Activated CD8-positive, alpha-beta memory T cell treated with anti-CD3 and anti-CD28 coated beads, Interleukin-2, amount 50 U/mL, for 24 hours (primary cell): ENCODE results near the gene YEATS4.

Source experiments
- DNase-seq: peaks from one replicate; pipeline ENCODE4 v3.0.0-alpha.2; 2020; ENCODE audit errors: extremely low read depth

YEATS4 gene

GRCh38 chr12:69392179-69392928, 32.8 kb downstream of the YEATS4 start:
- DNase-seq: no peak

DNA sequence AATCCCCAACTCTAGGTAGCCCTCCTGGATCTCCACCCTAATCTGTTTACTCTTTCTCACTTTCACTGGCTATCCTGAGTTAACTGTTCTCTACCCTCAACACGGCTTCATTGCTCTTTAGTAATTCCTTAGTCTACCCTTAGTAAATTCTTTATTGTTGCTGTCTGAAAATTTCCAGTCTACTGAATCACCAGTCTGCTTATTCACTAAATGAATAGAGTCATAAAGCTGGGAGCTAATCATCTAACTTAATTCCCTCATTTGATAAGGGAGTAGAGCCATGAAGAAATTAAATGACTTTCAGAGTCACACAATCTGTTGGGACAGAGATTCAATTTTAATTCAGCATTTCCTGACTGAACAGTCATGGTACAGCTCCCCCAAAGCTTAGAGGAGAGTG, 36.5 kb downstream of the YEATS4 start:
- DNase-seq: no peak

DNA sequence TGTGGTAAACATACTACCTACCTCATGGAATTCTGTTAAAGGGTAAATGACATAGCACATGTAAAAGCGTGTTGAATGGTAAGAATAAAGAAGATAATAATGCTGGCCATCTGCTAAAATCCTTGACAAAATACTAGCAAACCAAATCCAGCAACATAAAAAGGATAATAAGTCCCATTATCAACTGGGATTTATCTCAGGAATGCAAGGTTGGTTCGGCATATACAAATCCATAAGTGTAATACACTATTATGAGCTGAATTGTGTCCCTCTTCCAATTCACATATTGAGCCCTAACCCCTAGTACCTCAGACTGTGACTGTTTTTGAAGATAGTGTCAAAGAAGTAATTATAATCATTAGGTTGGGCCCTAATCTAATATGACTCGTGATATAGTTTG, 37.4 kb downstream of the YEATS4 start:
- DNase-seq: no peak

DNA sequence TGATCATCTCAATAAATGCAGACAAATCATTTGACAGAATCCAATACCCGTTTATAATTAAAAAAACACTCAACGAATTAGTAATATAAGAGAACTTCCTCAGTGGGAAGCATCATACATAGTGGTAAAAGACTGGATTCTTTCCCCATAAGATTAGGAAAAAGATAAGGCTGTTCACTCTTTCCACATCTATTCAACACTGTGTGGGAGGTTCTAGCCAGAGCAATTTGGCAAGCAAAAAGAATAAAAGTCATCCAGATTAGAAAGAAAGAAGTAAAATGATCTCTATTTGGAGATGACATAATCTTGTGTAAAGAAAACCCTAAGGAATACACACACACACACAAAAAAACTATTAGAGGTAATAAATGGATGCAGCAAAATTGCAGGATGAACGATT, 38.4 kb downstream of the YEATS4 start:
- no peak for DNase-seq

GRCh38 chr12:69401940-69402339, 42.4 kb downstream of the YEATS4 start:
- no peak for DNase-seq

DNA sequence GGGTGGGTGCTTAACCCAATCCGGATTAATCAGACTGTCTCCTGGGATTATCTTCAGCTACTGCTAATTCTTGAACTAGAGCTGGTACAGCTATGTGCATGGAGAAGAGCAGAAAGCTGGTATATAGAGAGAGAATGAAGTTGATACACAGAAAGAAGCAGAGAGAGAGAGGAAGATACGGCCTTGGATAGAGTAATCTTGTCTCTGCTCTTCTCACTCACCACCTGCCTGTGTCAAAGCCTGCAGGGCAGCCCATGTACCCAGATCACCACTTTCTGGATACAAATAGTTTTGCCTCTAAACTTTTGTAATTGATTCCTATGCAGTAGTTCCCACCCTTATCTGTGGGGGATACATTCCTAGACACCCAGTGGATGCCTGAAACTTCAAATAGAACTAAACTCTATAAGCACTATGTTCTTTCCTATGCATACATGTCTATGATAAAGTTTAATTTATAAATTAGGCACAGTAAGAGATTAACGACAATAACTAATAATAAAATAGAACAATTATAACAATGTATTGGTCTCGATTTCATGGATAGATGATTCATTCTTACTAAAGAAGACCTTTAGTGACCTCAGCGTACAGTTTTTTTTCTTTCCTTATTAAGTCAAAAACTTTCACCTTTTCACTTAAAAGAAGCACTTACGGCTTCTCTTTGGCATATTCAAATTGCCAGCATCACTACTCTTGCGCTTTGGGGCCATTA, 45.5 kb downstream of the YEATS4 start:
- no peak for DNase-seq

- DNase-seq: no peak
Measured at GRCh38 chr12:69405566-69405865, 46.0 kb downstream of the YEATS4 start.

DNA sequence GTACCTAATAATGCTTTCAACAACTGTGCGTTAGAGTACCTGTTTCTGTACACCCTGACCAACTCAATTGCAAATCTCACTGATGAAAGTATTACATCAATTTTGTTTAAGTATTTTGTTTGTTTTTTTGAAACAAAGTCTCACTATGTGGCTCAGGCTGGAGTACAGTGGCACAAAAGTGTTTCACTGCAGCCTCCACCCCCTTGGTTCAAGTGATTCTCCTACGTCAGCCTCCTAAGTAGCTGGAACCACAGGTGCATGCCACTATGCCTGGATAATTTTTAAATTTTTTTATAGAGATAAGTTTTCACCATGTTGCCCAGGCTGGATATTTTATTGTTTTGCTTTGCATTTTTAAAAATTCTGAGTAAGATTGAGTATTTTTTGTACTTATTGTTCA, 46.7 kb downstream of the YEATS4 start:
- DNase-seq: no peak

GRCh38 chr12:69410571-69410970, 51.0 kb downstream of the YEATS4 start:
- DNase-seq: no peak

DNA sequence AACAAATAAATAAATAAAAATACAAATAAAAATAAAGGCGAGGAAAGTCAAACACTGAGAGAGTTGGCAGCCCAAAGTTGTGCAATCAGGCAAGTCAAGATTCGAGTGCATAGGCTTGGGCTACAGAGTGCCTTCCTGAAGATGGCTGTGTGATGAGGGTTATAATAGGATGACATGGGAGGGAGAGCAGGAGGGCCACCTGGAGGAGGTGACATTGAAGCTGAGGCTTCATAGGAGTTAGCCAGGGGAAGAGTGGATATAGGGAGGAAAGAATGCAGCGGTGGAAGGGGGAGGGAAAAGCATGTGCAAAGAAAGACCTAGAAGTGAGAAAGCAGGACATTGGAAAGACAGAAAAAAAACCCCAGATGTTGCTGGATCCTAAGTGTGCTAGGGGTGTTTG, 53.1 kb downstream of the YEATS4 start:
- DNase-seq: no peak

GRCh38 chr12:69415471-69416275, 56.1 kb downstream of the YEATS4 start:
- DNase-seq: no peak

- DNase-seq: no peak
Measured at GRCh38 chr12:69417231-69417630, 57.7 kb downstream of the YEATS4 start.

GRCh38 chr12:69417741-69418167, 58.2 kb downstream of the YEATS4 start:
- no peak for DNase-seq

- DNase-seq: no peak
Measured at GRCh38 chr12:69419701-69420100, 60.2 kb downstream of the YEATS4 start.

DNA sequence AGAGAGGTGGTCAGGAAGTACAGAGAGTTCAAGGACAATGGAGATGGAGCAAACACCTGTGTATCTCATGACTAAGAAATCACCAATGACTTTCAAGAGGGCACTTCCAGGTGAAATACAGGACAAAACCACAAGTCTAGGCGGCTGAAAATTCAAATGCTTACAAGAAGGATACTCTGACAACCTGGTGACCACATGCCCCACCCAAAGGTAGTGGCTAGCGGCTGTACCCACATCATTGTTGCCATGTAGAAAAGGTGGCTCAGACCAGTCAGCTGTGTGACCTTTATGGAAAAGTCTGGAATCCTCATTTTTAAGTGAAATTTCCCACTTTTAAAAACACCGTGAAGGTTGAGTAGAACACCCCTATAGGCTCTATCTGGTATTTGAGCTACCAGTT, 62.0 kb downstream of the YEATS4 start:
- DNase-seq: no peak

DNA sequence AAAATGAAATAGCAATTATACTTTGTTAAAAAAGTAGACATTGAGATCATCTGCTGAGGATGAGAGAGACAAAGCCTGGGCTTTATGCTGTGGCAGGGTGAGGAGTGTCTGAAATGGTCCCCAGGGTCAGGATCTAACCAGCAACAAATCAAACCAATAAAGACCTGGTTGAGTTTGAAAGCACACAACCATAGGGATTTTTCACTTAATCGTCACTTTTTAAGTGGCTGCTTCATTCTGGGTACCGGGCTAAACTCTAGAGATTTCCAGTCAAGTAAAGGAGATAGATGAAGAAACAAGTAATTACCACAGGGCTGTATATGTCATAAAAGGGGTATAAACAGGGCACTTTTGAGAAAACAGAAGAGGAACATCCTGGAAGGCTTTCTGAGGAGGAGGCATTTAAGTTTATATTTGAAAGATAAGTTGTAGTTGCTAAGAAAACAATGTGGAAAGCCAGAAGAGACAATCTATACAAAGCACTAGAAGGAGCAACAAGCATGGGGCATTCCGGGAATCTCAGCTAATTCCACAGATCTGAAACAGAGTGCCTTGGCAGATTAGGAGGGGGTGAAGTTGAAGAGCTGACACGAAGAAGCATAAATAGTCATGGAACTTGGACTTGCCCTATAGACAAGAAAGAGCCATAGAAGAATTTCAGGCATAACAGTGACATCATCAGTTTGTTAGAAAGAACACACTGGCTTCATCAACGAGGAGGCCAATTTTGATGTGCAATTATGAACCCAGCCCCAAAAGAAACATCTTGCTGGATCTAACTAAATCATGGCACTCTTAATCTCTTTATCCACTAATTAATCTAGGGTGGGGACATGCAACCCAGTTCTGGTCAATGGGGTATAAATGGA, 63.7 kb downstream of the YEATS4 start:
- DNase-seq: no peak

- DNase-seq: no peak
Measured at GRCh38 chr12:69425417-69425816, 65.9 kb downstream of the YEATS4 start.

DNA sequence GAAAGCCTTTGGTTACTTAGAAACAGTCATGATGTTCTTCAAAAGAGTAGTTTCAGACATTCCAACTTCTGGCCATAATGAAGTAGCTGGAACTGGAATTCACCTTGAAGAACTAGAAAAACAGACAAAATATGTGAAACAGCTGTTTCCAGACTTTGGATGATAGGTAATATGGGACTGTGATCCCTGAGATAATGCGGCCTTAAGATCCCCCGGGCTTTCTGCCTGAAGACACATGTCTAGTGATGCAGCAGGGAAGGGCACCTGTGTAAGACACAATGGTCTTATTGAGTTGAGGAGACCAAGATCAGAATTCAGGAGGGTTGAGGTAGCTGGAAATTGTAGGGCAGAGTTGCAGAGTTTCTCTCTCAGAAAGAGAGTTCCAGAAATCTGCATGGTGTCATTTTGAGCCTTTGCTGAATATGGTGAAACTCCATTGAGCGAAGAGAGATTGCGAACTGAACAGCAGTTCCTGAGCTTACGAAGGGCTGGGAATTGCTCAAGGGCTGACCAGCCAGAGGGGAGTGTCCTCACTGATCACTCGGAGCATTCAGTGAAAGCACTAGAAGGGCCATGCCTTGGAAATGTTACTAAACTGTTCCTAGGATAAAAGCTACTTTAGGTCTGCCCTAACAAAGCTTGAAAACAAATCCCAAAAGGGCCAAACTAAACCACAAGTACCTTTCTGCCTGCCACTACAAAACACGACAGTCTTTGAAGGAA, 69.0 kb downstream of the YEATS4 start:
- DNase-seq: no peak

GRCh38 chr12:69430942-69431590, 71.5 kb downstream of the YEATS4 start:
- no peak for DNase-seq

GRCh38 chr12:69431591-69432222, 72.2 kb downstream of the YEATS4 start:
- no peak for DNase-seq
